NCI-H2227 (cell line): ENCODE data around the gene PNMT.
A peak's percentile ranks its signal among the peaks of the same experiment; 100 is the strongest.

Experiments
- DNase-seq: peaks from one replicate; lab custom pipeline; 2025; ENCODE audit not compliant: unreplicated experiment; lab: John Stamatoyannopoulos, UW

The PNMT gene

GRCh38 chr17:39652587-39653315, 15.5 kb upstream of the PNMT start:
- DNase-seq = peak; percentile 31

GRCh38 chr17:39653316-39653661, 15.0 kb upstream of the PNMT start:
- no peak for DNase-seq

GRCh38 chr17:39653662-39654331, 14.5 kb upstream of the PNMT start:
- DNase-seq = peak; percentile 51

- DNase-seq = no peak
Observed at GRCh38 chr17:39655105-39655504, 13.1 kb upstream of the PNMT start.

GRCh38 chr17:39658346-39658745, 9.9 kb upstream of the PNMT start:
- no peak for DNase-seq

- no peak for DNase-seq
Observed at GRCh38 chr17:39658760-39659159, 9.5 kb upstream of the PNMT start.

GRCh38 chr17:39659279-39660010, 8.8 kb upstream of the PNMT start:
- no peak for DNase-seq

- DNase-seq = no peak
Observed at GRCh38 chr17:39660011-39660360, 8.3 kb upstream of the PNMT start.

GRCh38 chr17:39660397-39661385, 7.6 kb upstream of the PNMT start:
- DNase-seq = no peak

- DNase-seq = no peak
Observed at GRCh38 chr17:39661744-39662541, 6.3 kb upstream of the PNMT start.

GRCh38 chr17:39662551-39663339, 5.5 kb upstream of the PNMT start:
- no peak for DNase-seq

- no peak for DNase-seq
Observed at GRCh38 chr17:39663340-39663687, 4.9 kb upstream of the PNMT start.

GRCh38 chr17:39663688-39664580, 4.3 kb upstream of the PNMT start:
- peak; percentile 35 for DNase-seq

GRCh38 chr17:39664581-39665561, 3.4 kb upstream of the PNMT start, which contains the start of gene TCAP:
Gene TCAP (plus strand): TSS chr17:39665349. CDS start chr17:39665360, 11 bp downstream.
- no peak for DNase-seq

GRCh38 chr17:39665642-39666224, 2.5 kb upstream of the PNMT start:
- no peak for DNase-seq

- DNase-seq = no peak
Observed at GRCh38 chr17:39666231-39666600, 2.0 kb upstream of the PNMT start.
